Activated CD4-positive, alpha-beta T cell treated with anti-CD3 and anti-CD28 coated beads for 36 hours (primary cell): Measurements from ENCODE around the gene GDF11. TPM values are rescaled to one million over a fixed set of nuclear protein-coding genes. Genes with fewer than 3 reads are reported as not detected.

ENCODE experiments used
- ATAC-seq: fragments of 200-7000 bp; cut with Tn5 transposase; one replicate; pipeline ENCODE4 v1.10.0; 2021; ENCODE audit warnings: mild to moderate bottlenecking, moderate library complexity
- CTCF ChIA-PET: fragments of 350-600 bp; sonication (Branson Sonifier 250); formaldehyde crosslinking; loops from one replicate; lab custom pipeline; 2021; ENCODE audit warnings: antibody characterized with exemption; lab: Charles Lee
- POLR2A ChIA-PET: fragments of 350-600 bp; sonication (Branson Sonifier 250); formaldehyde crosslinking; loops from one replicate; lab custom pipeline; 2021; ENCODE audit warnings: antibody characterized with exemption, inconsistent platforms; lab: Charles Lee
- DNase-seq: peaks from one replicate; pipeline ENCODE4 v3.0.0-alpha.2; 2020
- H3K27ac Mint-ChIP-seq: one replicate; pipeline ENCODE4 v1.8.0; 2021; ENCODE audit warnings: mixed read lengths
- H3K27me3 Mint-ChIP-seq: one replicate; pipeline ENCODE4 v1.8.0; 2021; ENCODE audit warnings: mixed read lengths
- H3K36me3 Mint-ChIP-seq: one replicate; pipeline ENCODE4 v1.8.0; 2021; ENCODE audit warnings: low read depth, mixed read lengths
- H3K4me1 Mint-ChIP-seq: one replicate; pipeline ENCODE4 v1.8.0; 2021; ENCODE audit warnings: mixed read lengths
- H3K4me3 Mint-ChIP-seq: one replicate; pipeline ENCODE4 v1.8.0; 2021; ENCODE audit warnings: mild to moderate bottlenecking, moderate library complexity, mixed read lengths
- H3K9me3 Mint-ChIP-seq: one replicate; pipeline ENCODE4 v1.8.0; 2021; ENCODE audit warnings: low read depth, mixed read lengths
- intact Hi-C, 2 experiments: fragments of 100-400 bp; cut with DNase I in 1 of 2; cut with micrococcal nuclease in 1 of 2; formaldehyde crosslinking; loops; one replicate each; pipeline versions ENCODE4 v1.14.2 to v1.15.1; 2022 to 2024; cut with DNase I, micrococcal nuclease
- total RNA-seq, 2 experiments: library from RNA; stranded (reverse); gene quantifications; one replicate each; pipeline ENCODE4 v1.2.3, GENCODE V29; 2021

The GDF11 gene
- total RNA-seq, 2 experiments from 2014 or later, result 7.5 to 9.5 TPM

DNA sequence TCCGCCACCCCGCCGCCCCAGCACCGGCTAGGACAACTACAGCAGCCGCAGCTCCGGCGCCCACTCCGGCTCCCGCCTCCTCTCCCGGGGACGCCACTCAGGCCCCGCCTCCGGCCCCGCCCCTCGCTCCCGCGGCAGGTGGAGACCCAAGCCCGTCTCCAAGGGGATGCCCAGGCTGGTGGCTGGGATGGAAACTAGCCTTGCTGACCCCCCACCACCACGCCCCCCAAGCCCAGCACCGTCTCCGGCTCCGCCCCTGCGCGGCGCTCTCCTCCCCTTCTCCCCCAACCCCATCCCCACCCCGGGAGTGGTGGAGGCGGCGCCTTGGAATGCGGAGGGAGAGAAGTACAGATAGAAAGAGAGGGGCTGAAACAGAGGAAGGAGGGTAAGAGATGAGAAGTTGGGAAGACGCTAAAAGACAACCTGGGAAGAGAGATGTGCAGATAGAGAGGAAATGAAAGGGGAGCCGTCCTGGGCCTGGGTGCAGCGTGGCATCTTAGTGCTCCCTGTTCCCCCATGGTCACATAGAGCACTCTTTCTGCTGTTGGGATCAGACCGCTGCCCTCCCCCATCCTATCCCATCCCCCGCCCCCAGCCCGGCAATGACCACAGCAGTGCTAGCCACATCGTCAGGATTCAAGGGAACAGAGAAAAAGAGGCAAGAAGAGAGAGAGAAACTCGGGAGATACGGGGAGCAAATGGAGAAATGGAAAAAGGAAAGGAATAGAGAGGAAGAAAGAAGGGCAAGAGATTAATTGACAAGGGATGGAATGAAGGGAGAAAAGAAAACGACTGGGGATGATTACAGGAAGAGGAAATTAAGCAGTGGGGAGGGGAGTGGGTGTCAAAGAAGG is 34.9 kb upstream of the GDF11 start, which contains the start of gene ITGA7:
ITGA7 (minus strand) TSS at position 64 of the 854 bp plus-strand sequence. CDS start 222 bp downstream, outside the sequence.
- Mint-ChIP-seq H3K9me3 (no peaks in the 10 kb centered on the region), H3K4me1 (peaks cover 18% of the 10 kb centered on the region), H3K27me3 (peaks cover 20% of the 10 kb centered on the region), H3K4me3 (peak within 1 kb of the TSS; percentile 70), H3K36me3 (no peaks in the 10 kb centered on the region), H3K27ac (no peak within 1 kb of the TSS)
- ATAC-seq (peak; percentile 86), DNase-seq (peak; percentile 75)
- CTCF ChIA-PET, result interaction anchor here (0.8 to 3.0 kb wide), 3 partner anchors 9 to 61 kb away, joined by 4 to 13 read pairs (median 5); no protein-coding TSS in a partner anchor
- POLR2A ChIA-PET, result interaction anchor here (0.5 kb wide), 1 partner anchor 139 kb away, joined by 4 read pairs; no protein-coding TSS in a partner anchor
- intact Hi-C loops, result no loop called here

DNA sequence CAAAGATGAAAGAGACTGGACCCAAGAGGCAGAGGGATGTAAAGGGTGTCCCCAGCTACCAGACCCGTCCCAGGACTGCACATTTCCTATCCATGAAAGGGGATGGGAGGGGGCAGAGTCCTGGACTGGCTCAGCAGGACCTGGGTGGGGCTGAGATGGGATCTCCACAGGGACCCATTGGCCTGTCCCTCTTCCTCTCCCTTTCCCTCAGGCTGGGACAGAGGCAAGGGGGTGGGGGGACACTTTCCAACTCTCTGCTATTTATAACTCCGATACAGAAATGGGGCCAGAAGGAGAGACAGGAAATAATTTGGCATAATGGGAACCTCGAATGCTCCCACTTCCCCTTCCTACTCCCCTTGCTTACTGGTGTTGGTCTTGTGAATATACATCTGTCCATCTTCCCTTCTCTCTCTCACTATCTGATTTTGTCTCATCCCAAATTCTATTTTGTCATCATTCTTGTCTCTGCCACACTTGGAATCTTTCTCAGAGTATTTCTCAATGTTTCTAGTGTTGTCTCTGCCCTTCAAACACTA is 34.2 kb upstream of the GDF11 start:
- no peaks in the 10 kb centered on the region for H3K36me3 Mint-ChIP-seq
- intact Hi-C loops, result no loop called here
- ChIA-PET POLR2A (no interaction called here), CTCF (no interaction called here)
- H3K27ac Mint-ChIP-seq, result no peak overlapping the region
- H3K4me1 Mint-ChIP-seq, result peaks cover 18% of the 10 kb centered on the region
- DNase-seq (no peak), ATAC-seq (no peak)
- peak overlapping the region; percentile 70 for H3K4me3 Mint-ChIP-seq
- H3K9me3 Mint-ChIP-seq, result no peaks in the 10 kb centered on the region
- peaks cover 20% of the 10 kb centered on the region for H3K27me3 Mint-ChIP-seq

DNA sequence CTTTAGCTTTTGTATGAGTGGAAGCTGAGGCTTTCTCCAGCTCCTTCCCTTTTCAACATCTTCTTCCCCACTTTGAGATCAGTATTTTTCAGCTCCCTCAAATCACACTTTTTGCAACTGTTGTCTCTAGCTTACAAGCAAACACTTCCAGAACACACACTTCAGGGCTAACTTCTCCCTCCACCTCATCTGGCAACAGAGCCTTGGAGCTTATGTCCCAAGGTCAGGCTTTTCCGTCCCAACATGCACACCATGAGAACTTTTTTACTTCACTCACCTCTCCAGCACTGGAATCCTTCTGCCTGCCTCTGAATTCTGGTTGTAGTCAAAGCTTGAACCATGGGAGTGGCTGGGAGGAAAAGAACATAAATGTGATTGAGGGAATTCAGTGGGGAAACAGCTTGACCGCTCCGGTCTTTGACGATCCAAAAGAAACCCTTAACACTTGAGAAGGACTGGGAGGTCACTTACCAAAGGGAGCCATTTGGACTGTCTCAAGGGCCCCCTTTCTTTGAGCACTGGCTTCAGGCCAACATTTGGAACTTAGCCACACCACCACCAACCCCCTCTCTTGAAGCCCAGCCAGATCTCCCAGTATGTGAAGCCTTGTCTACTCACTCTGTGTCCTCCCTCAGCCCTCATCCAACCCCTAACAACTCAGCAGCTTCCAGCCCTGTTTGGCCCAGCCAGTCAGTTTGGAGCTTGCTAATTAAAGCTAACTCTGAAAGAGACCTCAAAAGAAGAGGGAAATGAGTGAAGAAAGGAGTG is 31.0 kb upstream of the GDF11 start:
- Mint-ChIP-seq H3K9me3 (no peaks in the 10 kb centered on the region), H3K27me3 (peaks cover 18% of the 10 kb centered on the region), H3K4me3 (no peak overlapping the region), H3K27ac (no peak overlapping the region), H3K4me1 (peaks cover 26% of the 10 kb centered on the region), H3K36me3 (peaks cover 2% of the 10 kb centered on the region)
- ATAC-seq (no peak), DNase-seq (no peak)
- ChIA-PET POLR2A (interaction anchor here (0.6 kb wide), 1 partner anchor 31 kb away, joined by 8 read pairs; a partner anchor contains a TSS), CTCF (interaction anchor here (0.6 to 1.2 kb wide), 5 partner anchors 10 to 56 kb away, joined by 3 to 4 read pairs (median 3); no protein-coding TSS in a partner anchor)
- intact Hi-C loops, result loop anchor here in 1 of 2 experiments (10.0 kb wide), 1 partner anchor 727 kb away; the partner anchor contains the start of gene TESPA1

DNA sequence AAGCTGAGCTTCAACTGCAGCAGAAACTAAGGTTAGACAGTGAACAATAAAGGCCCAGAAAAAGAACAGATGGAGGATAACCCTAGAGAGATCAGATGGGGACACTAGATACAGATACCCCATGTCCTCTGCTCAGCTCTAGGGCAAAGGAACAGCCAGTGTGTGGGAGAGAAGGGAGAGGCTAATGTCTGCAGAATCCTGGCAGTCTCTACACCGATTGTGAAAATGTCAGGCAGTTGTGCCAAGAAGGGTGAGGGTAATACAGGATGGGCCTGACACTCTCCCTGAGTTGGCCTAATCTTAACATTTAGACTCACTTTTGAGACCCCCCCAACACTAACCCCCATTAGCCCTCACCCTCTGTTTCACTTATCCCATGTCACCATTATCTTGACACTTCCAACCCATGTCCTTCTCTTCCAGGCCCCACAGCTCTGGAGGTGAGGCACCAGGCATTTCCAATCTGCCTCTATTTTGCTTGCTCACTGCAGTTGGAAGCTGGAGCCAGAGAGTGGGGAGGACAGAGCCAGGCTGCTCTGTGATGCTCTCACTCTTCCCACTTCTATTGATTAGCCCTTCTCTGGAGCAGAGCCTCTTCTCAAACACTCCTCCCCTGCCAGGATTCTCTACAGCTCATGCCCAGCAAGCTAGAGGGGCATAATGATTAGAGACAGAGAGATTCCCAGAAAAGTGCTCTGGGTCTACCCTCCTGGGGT is 30.1 kb upstream of the GDF11 start:
- Mint-ChIP-seq H3K36me3 (peaks cover 2% of the 10 kb centered on the region), H3K4me1 (peaks cover 29% of the 10 kb centered on the region), H3K27me3 (peaks cover 14% of the 10 kb centered on the region), H3K27ac (no peak overlapping the region), H3K9me3 (no peaks in the 10 kb centered on the region), H3K4me3 (no peak overlapping the region)
- intact Hi-C loops, result loop anchor here in 1 of 2 experiments (10.0 kb wide), 1 partner anchor 728 kb away; the partner anchor contains the start of gene TESPA1
- ChIA-PET CTCF (interaction anchor here (0.6 to 1.2 kb wide), 3 partner anchors 11 to 55 kb away, joined by 3 to 4 read pairs (median 3); no protein-coding TSS in a partner anchor), POLR2A (no interaction called here)
- ATAC-seq, result no peak
- DNase-seq, result no peak

DNA sequence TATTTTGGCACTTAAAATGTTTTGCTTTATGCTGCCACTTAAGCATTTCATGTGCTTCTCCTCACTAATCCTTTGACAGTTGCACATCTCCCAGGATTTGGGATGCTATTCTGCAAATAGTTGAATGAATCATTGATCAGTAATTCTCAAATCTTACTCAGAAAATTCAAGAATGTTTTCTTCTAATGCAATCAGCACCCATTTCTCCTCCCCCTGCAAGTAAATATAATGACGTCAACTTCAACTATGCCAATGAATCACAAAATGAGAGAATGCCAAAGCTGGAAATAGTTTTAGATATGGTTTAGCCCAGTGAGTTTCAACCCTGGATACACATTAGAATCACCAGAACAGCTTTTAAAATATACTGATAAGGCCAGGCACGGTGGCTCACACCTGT is 29.2 kb upstream of the GDF11 start:
- Mint-ChIP-seq H3K27ac (no peak overlapping the region), H3K9me3 (no peaks in the 10 kb centered on the region), H3K4me1 (peaks cover 31% of the 10 kb centered on the region), H3K4me3 (no peak overlapping the region), H3K27me3 (peaks cover 8% of the 10 kb centered on the region), H3K36me3 (peaks cover 4% of the 10 kb centered on the region)
- ChIA-PET CTCF (no interaction called here), POLR2A (interaction anchor here (0.5 kb wide), 1 partner anchor 666 kb away, joined by 3 read pairs; no protein-coding TSS in a partner anchor)
- DNase-seq (no peak), ATAC-seq (no peak)
- intact Hi-C loops, result loop anchor here in 1 of 2 experiments (10.0 kb wide), 1 partner anchor 729 kb away; the partner anchor contains the start of gene TESPA1

DNA sequence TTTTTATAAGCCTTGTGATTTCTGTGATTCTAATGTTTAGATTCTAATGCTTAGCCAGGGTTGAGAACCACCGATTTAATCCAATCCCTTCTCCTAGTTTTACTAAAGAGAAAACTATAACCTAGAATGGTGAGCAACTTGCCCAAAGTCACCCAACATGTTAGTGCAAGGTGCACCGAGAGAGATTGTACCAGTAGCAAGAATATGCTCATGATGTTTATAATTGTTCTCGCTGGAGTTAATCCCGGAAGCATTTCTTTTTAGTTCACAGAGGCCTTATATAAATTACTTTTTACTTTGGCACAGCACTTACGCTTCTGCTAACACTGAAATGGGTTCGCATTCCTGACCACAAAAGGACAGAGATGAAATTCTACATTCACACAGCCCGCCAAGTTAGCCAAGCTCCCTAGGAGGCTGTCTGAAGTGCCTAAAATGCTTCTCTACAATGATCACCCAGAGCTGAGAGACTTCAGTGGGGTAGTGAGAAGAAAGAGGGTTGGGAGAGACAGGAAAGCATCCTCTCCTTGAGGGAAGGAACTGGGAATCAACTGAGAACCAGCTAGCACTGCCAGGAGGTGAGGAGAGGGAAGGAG is 27.7 kb upstream of the GDF11 start:
- ChIA-PET CTCF (interaction anchor here (0.8 to 6.6 kb wide), 8 partner anchors 9 to 224 kb away, joined by 3 to 67 read pairs (median 4); partner anchors contain the start of genes CD63, ORMDL2 and SARNP), POLR2A (interaction anchor here (0.6 kb wide), 1 partner anchor 1356 kb away, joined by 4 read pairs; no protein-coding TSS in a partner anchor)
- ATAC-seq (no peak), DNase-seq (no peak)
- intact Hi-C loops, result loop anchor here (5.0 to 10.0 kb wide), 2 partner anchors 58 to 730 kb away; partner anchors contain the start of gene TESPA1 (in 1 of the 2)
- Mint-ChIP-seq H3K36me3 (peaks cover 4% of the 10 kb centered on the region), H3K27ac (peak overlapping the region; percentile 89), H3K4me1 (peaks cover 30% of the 10 kb centered on the region), H3K4me3 (peak overlapping the region; percentile 86), H3K27me3 (peaks cover 2% of the 10 kb centered on the region), H3K9me3 (no peaks in the 10 kb centered on the region)

DNA sequence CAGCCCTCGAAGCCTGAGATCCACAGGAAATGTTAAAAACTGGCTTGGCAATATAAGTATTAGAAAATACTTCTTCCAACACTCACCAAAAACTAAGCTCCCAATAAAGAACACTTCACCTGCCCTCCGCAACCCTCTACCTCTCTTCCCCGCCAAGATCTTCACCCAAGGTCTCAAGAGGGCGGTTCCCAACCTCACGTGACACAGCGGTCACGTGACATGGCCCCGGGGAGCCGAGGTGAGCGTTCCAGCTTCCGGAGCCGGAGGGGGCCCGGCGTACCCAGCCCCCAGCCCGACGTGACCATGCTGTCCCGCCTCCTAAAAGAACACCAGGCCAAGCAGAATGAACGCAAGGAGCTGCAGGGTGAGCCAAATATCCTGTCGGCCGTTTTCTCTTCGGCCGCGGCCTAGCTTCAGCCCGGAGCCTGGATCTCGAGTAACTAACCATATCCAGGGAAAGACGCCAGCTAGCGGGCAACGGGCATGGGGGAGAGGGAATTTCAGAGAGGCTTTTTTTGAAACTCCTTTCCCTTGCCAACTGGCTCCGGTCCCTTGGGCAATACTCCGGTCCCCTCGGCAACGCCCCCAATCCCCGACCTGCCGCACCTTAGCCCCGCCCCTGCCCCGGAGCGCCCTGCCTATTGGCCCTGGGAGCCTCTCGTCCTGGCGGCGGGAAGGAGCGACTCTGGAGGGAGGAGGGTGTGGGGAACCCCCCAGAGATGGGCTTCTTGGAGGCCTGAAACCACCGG is 26.9 kb upstream of the GDF11 start, which contains the start of gene BLOC1S1:
BLOC1S1 (plus strand) TSS at position 214 of the 749 bp plus-strand sequence; CDS start at position 220, 6 bp downstream.
- ChIA-PET CTCF (interaction anchor here (0.7 to 6.6 kb wide), 9 partner anchors 9 to 1464 kb away, joined by 3 to 67 read pairs (median 4); partner anchors contain the start of genes CD63, ORMDL2 and SARNP), POLR2A (interaction anchor here (0.6 kb wide), 1 partner anchor 1357 kb away, joined by 4 read pairs; no protein-coding TSS in a partner anchor)
- H3K9me3 Mint-ChIP-seq, result no peaks in the 10 kb centered on the region
- intact Hi-C loops, result loop anchor here (1.0 to 10.0 kb wide), 10 partner anchors 13 to 731 kb away; partner anchors contain the start of genes CD63 (in 2 of the 2), PA2G4 (in 1 of the 2), RAB5B (in 1 of the 2) and SARNP (in 1 of the 2)
- DNase-seq (peak; percentile 97), ATAC-seq (peak; percentile 94)
- peaks cover 2% of the 10 kb centered on the region for H3K27me3 Mint-ChIP-seq
- H3K4me1 Mint-ChIP-seq, result peaks cover 30% of the 10 kb centered on the region
- H3K4me3 Mint-ChIP-seq, result peak within 1 kb of the TSS; percentile 86
- H3K27ac Mint-ChIP-seq, result peak within 1 kb of the TSS; percentile 89
- peaks cover 4% of the 10 kb centered on the region for H3K36me3 Mint-ChIP-seq

DNA sequence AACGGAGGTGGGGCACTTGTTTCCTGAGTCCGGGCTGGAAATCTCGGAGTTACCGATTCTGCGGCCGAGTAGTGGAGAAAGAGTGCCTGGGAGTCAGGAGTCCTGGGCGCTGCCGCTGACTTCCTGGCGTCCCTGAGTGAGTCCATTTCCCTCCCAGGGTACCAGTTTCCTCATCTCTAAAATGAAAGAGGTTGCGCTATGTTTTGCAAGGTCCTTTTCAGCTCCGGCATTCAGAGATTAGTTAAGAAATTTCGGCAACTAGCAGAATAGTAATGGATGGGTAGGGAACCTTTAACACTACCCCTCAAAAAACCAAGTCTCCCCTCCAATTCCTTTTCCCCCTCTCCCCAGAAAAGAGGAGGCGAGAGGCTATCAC is 26.4 kb upstream of the GDF11 start:
- H3K36me3 Mint-ChIP-seq, result peaks cover 4% of the 10 kb centered on the region
- peaks cover 30% of the 10 kb centered on the region for H3K4me1 Mint-ChIP-seq
- H3K27ac Mint-ChIP-seq, result peak overlapping the region; percentile 89
- ChIA-PET POLR2A (no interaction called here), CTCF (interaction anchor here (0.7 to 6.6 kb wide), 11 partner anchors 8 to 1464 kb away, joined by 3 to 67 read pairs (median 5); partner anchors contain the start of genes CD63, ITGA7, ORMDL2 and SARNP)
- H3K27me3 Mint-ChIP-seq, result peaks cover 2% of the 10 kb centered on the region
- H3K4me3 Mint-ChIP-seq, result peak overlapping the region; percentile 86
- no peaks in the 10 kb centered on the region for H3K9me3 Mint-ChIP-seq
- DNase-seq (no peak), ATAC-seq (peak; percentile 34)
- intact Hi-C loops, result loop anchor here (1.0 to 10.0 kb wide), 10 partner anchors 13 to 732 kb away; partner anchors contain the start of genes CD63 (in 2 of the 2), PA2G4 (in 1 of the 2), RAB5B (in 1 of the 2) and SARNP (in 1 of the 2)
